H7 (cell line): ENCODE measurements around the gene NKX2-1. TPM values are rescaled to one million over a fixed set of nuclear protein-coding genes. Genes with fewer than 3 reads are reported as not detected.

ENCODE experiments used
- DNase-seq: peaks from one replicate; pipeline ENCODE4 v3.0.0; 2012
- H3K27me3 ChIP-seq: 2 replicates; pipeline ENCODE4 v1.6.0; 2011; ENCODE audit warnings: mild to moderate bottlenecking, low read length; ENCODE audit not compliant: control insufficient read depth, insufficient read depth
- H3K36me3 ChIP-seq: replicated peaks from 2 replicates; pipeline ENCODE4 v1.5.1; 2011; ENCODE audit warnings: low read length; ENCODE audit not compliant: control insufficient read depth, insufficient read depth
- H3K4me3 ChIP-seq: 2 replicates; pipeline ENCODE4 v1.5.1; 2011; ENCODE audit warnings: low read depth, mild to moderate bottlenecking, control low read depth, low read length, moderate library complexity; ENCODE audit not compliant: insufficient read depth
- total RNA-seq: library from RNA; depleted of rRNA; stranded (reverse); fragments of >200 nt; shearing (Covaris generic); gene quantifications from 2 replicates; pipeline ENCODE4 v1.2.3, GENCODE V29; 2014

The NKX2-1 gene
- total RNA-seq, 1 experiment from 2014 or later: 1.7 TPM

DNA sequence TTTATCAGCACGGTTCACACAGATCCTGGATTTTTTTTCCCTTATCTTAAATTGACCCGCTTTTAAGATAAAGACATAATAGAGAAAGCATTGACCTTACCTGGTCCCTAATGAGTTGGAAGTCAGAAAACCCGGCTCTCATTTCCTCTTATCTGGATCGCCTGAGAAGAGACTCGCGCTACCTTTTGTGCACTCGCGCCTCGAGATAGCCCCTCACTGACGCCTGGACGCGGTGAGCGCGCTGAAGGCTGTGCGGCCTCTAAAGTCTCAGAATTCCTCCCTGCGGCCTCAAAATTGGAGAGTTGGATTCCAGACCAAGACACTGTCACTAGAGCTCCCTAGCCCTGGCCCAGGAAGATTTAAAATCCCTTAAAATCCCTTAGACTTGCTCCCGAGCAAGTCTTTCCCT lies 7.0 kb downstream of the NKX2-1 start:
- Histone ChIP-seq H3K27me3 (peaks cover 99% of the 10 kb centered on the region), H3K4me3 (no peak overlapping the region), H3K36me3 (no peaks in the 10 kb centered on the region)
- DNase-seq: peak; percentile 44

DNA sequence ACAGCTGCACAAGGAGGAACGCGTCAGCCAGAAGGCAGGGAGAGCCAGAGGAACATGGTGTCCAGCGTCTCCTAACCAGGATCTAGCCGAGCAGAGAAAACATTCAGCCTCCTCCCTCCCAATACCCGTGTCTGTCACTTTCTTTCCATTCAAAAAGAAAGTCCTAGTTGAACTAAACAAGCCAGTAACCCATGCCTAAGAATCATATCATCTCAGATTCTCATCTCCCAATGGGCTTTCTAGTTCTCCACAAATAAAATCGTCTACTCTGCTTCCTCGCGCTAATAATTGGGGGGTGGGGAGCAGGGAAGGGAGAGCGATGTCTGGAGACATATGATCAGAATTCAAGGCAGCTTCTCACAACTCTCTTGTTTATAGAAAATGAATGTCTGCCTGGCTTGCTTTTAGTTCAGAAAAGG lies 7.4 kb downstream of the NKX2-1 start:
- peak; percentile 32 for DNase-seq
- no peak overlapping the region for H3K4me3 ChIP-seq
- H3K27me3 ChIP-seq: peaks cover 99% of the 10 kb centered on the region
- H3K36me3 ChIP-seq: no peaks in the 10 kb centered on the region

GRCh38 chr14:36511981-36512584 lies 7.9 kb downstream of the NKX2-1 start:
- Histone ChIP-seq H3K27me3 (peaks cover 99% of the 10 kb centered on the region), H3K36me3 (no peaks in the 10 kb centered on the region), H3K4me3 (no peak overlapping the region)
- DNase-seq: no peak

- DNase-seq: no peak
- Histone ChIP-seq H3K4me3 (no peak overlapping the region), H3K36me3 (no peaks in the 10 kb centered on the region), H3K27me3 (peaks cover 99% of the 10 kb centered on the region)
Observed at GRCh38 chr14:36510874-36511273, 9.2 kb downstream of the NKX2-1 start.

GRCh38 chr14:36510078-36510799 lies 9.8 kb downstream of the NKX2-1 start:
- H3K4me3 ChIP-seq: no peak overlapping the region
- DNase-seq: peak; percentile 50
- peaks cover 99% of the 10 kb centered on the region for H3K27me3 ChIP-seq
- H3K36me3 ChIP-seq: no peaks in the 10 kb centered on the region

DNA sequence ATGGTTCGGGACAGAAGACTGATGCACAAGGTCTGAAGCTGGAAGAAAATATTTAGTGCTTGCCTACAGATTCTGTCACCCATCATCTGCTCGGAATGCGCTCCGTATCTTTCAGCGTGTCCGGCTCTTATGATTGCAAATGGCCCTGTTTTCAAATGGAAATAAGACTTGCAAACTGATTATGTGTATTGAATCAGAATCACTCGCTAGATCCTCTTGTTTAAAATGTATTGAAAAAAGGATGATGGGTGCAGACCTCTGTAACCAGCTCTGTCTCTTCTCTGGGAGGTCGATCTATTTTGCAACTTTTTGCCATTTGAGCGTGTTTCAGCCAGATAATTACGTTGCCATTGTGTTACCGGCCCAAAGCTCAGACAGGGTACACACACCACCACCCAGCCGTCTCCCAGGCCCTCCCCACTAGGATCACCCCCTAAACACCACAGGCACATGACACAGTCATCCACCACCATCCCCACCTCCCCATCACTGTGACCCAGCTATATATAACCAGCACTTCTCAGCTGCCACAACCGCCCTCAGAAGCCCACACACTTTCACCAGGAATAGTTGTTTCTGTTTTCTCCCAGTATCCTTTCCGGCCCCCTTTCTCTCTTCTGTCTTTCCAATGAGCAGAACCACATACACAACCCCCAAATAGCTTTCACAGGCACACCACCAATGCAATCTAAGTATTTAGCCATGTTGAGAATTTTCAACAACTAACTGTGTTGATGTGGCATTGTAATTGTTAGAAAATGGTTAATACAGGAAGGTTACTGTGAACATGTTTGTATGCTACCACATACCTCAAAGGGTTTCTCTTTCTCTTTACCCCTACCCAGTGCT lies 10.7 kb downstream of the NKX2-1 start:
- Histone ChIP-seq H3K27me3 (peaks cover 99% of the 10 kb centered on the region), H3K36me3 (no peaks in the 10 kb centered on the region), H3K4me3 (no peak overlapping the region)
- DNase-seq: peak; percentile 29

DNA sequence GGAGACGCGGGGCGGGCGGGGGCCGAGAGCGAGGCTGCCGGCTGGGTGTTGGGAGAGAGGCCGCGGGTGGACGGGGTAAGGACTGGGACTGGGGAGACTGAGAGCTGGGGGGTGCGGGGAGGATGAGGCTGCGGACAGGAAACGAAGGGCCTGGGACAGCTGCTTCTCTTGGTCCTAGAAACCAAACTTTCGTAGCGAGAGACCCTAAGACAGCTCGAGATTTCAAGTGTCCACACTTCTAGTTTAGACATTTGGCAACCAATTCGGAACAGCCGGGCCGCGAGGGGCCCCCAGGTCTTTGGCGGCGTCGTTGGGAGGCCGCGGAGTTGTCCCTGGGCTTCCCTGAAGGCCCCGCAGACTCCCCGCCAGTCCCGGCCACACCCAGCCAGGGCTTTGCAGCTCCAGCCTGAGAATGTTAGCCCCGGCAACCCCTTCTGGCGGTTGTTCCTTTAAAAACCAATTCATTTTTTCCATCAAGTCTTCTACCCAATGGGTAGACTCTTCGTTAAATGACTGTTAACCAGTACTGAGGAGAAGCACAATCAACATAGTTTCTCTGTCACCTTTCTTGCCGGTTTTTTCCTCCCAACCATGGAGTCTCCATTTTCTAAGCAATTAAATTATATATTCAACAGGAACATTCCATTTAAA lies 11.5 kb downstream of the NKX2-1 start:
- H3K4me3 ChIP-seq: peak overlapping the region; percentile 27
- DNase-seq: peak; percentile 83

GRCh38 chr14:36507847-36508417 lies 12.1 kb downstream of the NKX2-1 start:
- no peak overlapping the region for H3K4me3 ChIP-seq
- no peak for DNase-seq
- peaks cover 99% of the 10 kb centered on the region for H3K27me3 ChIP-seq
- H3K36me3 ChIP-seq: no peaks in the 10 kb centered on the region

More for the DNA sequence above, 11.5 kb downstream of the NKX2-1 start:
- Histone ChIP-seq H3K27me3 (peaks cover 99% of the 10 kb centered on the region), H3K36me3 (no peaks in the 10 kb centered on the region)

DNA sequence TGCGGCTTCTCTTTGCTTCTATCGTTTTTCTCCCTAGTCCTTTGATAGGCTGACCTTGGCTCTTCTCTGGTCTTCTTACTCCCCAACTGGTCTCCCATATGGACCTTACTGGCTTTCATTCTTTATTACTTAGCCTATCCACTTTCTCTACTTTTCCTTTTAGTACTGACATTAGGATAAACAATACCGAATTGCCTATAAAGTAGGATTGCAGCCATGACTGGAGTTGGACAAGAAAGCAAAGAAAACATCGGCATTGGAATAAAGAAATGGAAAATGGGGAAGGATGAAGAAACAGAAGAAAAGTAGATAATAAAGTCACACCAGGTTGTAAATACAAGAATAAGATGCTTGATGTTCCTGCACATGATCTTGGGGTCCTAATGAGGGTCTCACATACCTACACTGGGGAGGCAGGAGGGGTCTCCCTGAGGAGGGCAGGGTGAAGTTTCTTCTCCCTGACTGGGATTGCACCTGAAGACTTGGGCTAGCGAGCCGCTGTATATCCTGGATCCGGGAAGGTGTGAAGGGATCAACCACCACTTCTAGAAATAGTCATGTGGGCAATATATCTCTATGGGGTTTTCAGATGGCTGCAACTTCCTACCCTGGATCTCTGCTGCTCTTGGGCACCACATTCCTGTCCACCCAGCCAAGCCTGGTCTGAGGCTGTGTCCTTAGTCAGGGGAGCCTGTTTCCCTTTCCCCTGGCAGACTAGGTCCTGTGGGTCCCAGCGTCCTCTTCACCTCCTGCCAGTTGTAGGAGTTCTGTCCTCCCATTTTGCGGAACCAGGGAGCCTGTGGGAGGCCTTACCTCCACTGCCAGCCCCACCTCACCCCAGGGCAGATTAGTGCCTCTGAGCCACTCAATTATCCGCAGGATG lies 13.1 kb downstream of the NKX2-1 start:
- Histone ChIP-seq H3K36me3 (no peaks in the 10 kb centered on the region), H3K4me3 (no peak overlapping the region), H3K27me3 (peaks cover 99% of the 10 kb centered on the region)
- peak; percentile 38 for DNase-seq

DNA sequence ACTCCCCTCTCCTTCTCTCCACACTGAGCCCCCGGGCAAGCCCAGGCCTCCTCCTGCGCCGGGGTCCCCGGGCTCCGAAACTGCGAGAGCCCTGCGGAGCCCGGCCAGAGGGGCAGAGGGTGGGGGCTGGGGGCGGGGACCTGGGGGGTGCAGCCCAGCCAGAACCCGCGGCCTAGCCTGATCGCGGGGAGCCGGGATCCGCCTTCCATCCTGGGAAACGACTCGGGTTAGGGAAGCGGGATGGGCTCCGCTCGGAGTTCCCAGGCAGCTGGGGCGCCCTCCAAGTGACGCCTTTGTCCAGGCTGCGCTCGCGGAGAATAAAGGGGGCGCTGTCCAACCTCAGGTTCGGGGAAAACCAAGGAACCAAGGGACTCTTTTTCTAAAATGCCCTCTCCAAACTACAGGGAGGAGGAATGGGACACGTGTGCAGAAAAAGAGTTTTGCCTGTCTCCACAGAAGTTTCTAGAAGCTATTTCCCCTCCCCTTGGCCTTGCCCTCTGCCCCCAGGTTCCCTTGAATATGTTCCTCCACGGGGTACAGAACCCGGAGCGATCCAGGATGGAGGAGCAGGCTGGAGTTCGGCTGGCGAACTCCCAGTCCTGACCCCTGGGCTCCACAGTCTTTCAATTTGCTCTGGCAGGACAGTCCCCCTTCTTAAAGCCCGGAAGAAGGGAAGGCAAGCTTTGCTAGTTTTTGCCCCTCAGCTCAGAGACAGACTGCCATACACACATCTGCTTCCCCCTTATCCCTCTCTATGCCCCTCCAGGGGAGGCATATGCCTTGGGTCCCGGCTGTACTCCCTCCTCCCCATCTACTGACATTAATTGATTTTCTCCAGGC lies 13.9 kb downstream of the NKX2-1 start:
- H3K4me3 ChIP-seq: peak overlapping the region; percentile 6; the same call in 1 of the 2 replicates
- peaks cover 99% of the 10 kb centered on the region for H3K27me3 ChIP-seq
- no peaks in the 10 kb centered on the region for H3K36me3 ChIP-seq
- DNase-seq: peak; percentile 80

- peaks cover 99% of the 10 kb centered on the region for H3K27me3 ChIP-seq
- H3K4me3 ChIP-seq: peak overlapping the region; percentile 6; the same call in 1 of the 2 replicates
- peak; percentile 89 for DNase-seq
- no peaks in the 10 kb centered on the region for H3K36me3 ChIP-seq
Observed at GRCh38 chr14:36505181-36505815, 14.7 kb downstream of the NKX2-1 start.

GRCh38 chr14:36504771-36505175 lies 15.3 kb downstream of the NKX2-1 start:
- no peaks in the 10 kb centered on the region for H3K36me3 ChIP-seq
- DNase-seq: peak; percentile 78
- peaks cover 99% of the 10 kb centered on the region for H3K27me3 ChIP-seq
- no peak overlapping the region for H3K4me3 ChIP-seq
